Adrenal gland (tissue), 12 donors: Measurements from ENCODE around the gene XG. TPM values are rescaled to one million over a fixed set of nuclear protein-coding genes. Genes with fewer than 3 reads are reported as not detected.
"Not testable (repeated sequence)": the region's sequence is repeated elsewhere in the genome, so short reads cannot be mapped to it uniquely, and the experiment has no call there.

Experiments used
- DNase-seq, 7 donors: peaks; one replicate each; pipeline ENCODE4 v3.0.0-alpha.2; 2019 to 2020
- H3K27ac ChIP-seq, 5 donors: fragments of 200-600 bp; sonication (generic) in 4 of 5; 1 replicate in 3 of 5; 2 replicates in 2 of 5; pipeline versions ENCODE4 v1.5.1 to v1.8.0; 2016 to 2020; ENCODE audit warnings: mild to moderate bottlenecking in 1 of 5
- H3K27me3 ChIP-seq: fragments of 200-600 bp; 2 replicates; pipeline ENCODE4 v1.8.0; 2021
- H3K36me3 ChIP-seq, 2 donors: fragments of 200-600 bp; replicated peaks in 1 of 2; 1 replicate in 1 of 2; 2 replicates in 1 of 2; pipeline versions ENCODE4 v1.5.1 to v1.8.0; 2018 to 2022
- H3K4me1 ChIP-seq, 2 donors: fragments of 200-600 bp; replicated peaks in 1 of 2; 1 replicate in 1 of 2; 2 replicates in 1 of 2; pipeline versions ENCODE4 v1.5.1 to v1.8.0; 2018 to 2021
- H3K4me3 ChIP-seq, 4 donors: fragments of 200-600 bp; sonication (generic) in 3 of 4; one replicate each; pipeline ENCODE4 v1.5.1; 2016 to 2018
- H3K9me3 ChIP-seq, 3 donors: fragments of 200-600 bp; sonication (generic) in 1 of 3; replicated peaks in 1 of 3; 1 replicate in 2 of 3; 2 replicates in 1 of 3; pipeline versions ENCODE4 v1.5.1 to v1.8.0; 2016 to 2021
- POLR2A ChIP-seq, 2 donors: fragments of 450-650 bp; IDR thresholded peaks; one replicate each; pipeline ENCODE4 v1.6.1; 2017; ENCODE audit warnings: antibody characterized with exemption in 2 of 2, mild to moderate bottlenecking in 2 of 2, moderate library complexity in 1 of 2
- WGBS, 4 donors: extraction: QIAGEN DNeasy Blood & Tissue Kit in 2 of 4; methylation state at CpG; one replicate each; pipeline versions ENCODE4 v1.1.5 to v1.1.7; 2013 to 2017; 5-methylcytosine and 5-hydroxymethylcytosine counted together
- intact Hi-C, 2 donors: fragments of 100-400 bp; cut with DNase I; formaldehyde crosslinking; loops; one replicate each; pipeline versions ENCODE4 v1.14.1 to v1.15.0; 2022 to 2023
- polyA plus RNA-seq, 3 donors: library from polyadenylated mRNA; stranded (reverse); fragments of 200-250 nt in 2 of 3; fragments of 350-450 nt in 1 of 3; fragmentation: Illumina TruSeq in 1 of 3; extraction: RNeasy Lipid Tissue Mini Kit (QIAGEN cat#74804) in 1 of 3; gene quantifications; one replicate each; pipeline ENCODE4 v1.2.3, GENCODE V29; 2013 to 2014
- total RNA-seq, 9 donors: library from RNA; depleted of rRNA in 4 of 9; stranded (reverse); fragments of >200 nt in 4 of 9; fragments of 120-200 nt in 1 of 9; fragmentation: NEBNext Ultra II Directional in 1 of 9; extraction: Animal tissue kit (Norgen Biotek cat#: 25700) in 1 of 9; gene quantifications; one replicate each; pipeline versions ENCODE4 v1.1.0 to v1.2.4, GENCODE V29; 2013 to 2023
- TF ChIP-seq, protein P1 (sequence below), 6 experiments: fragments of 450-650 bp in 4 of 6; fragments of 200-600 bp in 2 of 6; sonication (generic) in 1 of 6; IDR thresholded peaks; 1 replicate in 5 of 6; 2 replicates in 1 of 6; pipeline versions ENCODE4 v1.5.1 to v1.8.0; 2016 to 2021; ENCODE audit warnings: antibody characterized with exemption in 6 of 6, mild to moderate bottlenecking in 2 of 6, moderate library complexity in 1 of 6
- donor health status: healthy with polysubstance abuse.
- donor health status: Bipolar disorder and iron deficiency.
- donor health status: DM: yes; HTN: yes; CAD: no.
- donor health status: DM: no; HTN: no; CAD: no.
- donor health status: DM: no; HTN: no; CAD: no.
- donor health status: DM: yes; HTN: yes; CAD: no.

Gene XG
- total and polyA plus RNA-seq, 12 donors: 0.06 to 0.07 TPM; not detected in 10

DNA sequence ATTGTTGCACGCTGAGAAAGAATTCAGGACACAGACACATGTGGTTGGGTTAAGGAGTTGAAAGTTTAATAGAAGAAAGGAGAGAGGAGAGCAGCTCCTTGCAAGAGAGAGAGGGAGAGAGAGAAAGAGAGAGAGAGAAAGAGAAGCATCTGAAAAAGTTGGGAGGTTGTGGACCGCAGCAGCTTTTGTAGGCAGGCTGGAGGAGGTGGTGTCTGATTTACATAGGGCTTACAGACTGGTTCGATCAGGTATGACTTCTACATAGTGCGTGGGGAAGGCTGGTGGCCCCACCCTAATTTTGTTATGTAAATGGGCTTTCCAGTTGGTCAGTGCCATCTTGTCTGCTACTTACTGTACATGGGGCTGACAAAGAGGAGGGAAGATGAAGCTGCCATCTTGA is 49.4 kb downstream of the XG start:
- H3K4me3 ChIP-seq: no peak overlapping the region
- intact Hi-C loops: no loop called here
- 80 to 86% (median 83%) methylated on average over 4 of the region's 4 CpGs for WGBS, 4 donors
- TF ChIP-seq, protein P1, sequence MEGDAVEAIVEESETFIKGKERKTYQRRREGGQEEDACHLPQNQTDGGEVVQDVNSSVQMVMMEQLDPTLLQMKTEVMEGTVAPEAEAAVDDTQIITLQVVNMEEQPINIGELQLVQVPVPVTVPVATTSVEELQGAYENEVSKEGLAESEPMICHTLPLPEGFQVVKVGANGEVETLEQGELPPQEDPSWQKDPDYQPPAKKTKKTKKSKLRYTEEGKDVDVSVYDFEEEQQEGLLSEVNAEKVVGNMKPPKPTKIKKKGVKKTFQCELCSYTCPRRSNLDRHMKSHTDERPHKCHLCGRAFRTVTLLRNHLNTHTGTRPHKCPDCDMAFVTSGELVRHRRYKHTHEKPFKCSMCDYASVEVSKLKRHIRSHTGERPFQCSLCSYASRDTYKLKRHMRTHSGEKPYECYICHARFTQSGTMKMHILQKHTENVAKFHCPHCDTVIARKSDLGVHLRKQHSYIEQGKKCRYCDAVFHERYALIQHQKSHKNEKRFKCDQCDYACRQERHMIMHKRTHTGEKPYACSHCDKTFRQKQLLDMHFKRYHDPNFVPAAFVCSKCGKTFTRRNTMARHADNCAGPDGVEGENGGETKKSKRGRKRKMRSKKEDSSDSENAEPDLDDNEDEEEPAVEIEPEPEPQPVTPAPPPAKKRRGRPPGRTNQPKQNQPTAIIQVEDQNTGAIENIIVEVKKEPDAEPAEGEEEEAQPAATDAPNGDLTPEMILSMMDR (IDR thresholded peaks at IDR 0.05): no peak
- no peak for TF ChIP-seq POLR2A (IDR thresholded peaks at IDR 0.05)
- H3K27ac ChIP-seq: no peak overlapping the region
- H3K9me3 ChIP-seq: no peaks in the 10 kb centered on the region
- no peaks in the 10 kb centered on the region for H3K36me3 ChIP-seq
- H3K4me1 ChIP-seq: no peaks in the 10 kb centered on the region
- no peak for DNase-seq
- H3K27me3 ChIP-seq: no peaks in the 10 kb centered on the region

DNA sequence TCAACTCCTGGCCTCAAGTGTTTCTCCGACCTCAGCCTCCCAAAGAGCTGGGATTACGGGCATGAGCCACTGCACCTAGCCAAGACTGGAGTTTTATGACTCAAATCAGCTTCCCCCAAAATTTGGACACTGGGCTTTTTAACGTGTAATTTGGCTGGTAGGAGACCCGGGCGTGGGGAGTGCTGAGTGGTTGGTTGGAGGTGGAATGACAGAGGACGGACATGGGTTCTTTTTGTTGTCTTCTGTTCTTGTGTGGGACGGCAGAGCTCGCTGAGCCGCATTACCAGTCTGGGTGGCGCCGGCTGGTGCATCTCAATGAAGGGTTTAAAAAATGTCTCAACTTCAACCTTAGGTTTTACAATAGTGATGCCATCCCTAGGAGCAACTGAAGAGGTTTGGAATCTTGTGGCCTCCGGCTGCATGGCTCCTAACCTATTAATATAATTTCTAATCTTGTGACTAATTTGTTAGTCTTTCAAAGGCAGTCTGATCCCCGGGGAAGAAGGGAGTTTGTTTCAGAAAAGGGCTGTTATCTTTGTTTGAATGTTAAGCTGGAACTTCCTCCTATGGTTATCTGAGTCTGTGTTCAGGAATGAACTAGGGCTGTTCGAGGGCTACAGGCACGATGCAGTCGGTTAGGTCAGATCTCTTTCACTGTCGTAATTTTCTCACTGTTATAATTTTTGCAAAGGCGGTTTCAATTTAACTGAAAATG is 50.7 kb downstream of the XG start:
- 64 to 80% (median 69%) methylated on average over 16 to 18 of the region's 18 CpGs for WGBS, 4 donors
- DNase-seq, intact Hi-C loops: not testable (repeated sequence)

DNA sequence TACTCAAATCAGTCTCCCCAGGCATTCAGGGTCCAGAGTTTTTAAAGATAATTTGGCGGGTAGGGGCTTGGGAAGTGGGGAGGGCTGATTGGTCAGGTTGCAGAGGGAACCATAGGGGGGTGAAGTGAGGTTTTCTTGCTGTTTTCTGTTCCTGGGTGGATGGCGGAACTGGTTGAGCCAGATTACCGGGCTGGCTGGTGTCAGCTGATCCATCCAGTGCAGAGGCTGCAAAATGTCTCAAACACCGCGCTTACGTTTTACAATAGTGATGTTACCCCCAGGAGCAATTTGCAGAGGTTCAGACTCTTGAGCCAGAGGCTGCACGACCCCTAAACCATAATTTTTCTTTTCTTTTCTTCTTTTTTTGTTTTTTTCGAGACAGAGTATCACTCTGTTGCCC is 51.6 kb downstream of the XG start:
- intact Hi-C loops, H3K4me1 ChIP-seq, H3K4me3 ChIP-seq, H3K36me3 ChIP-seq, DNase-seq, H3K27ac ChIP-seq, H3K27me3 ChIP-seq, H3K9me3 ChIP-seq: not testable (repeated sequence)
- 68 to 85% (median 78%) methylated on average over 8 of the region's 8 CpGs for WGBS, 4 donors

More for the DNA sequence above, 50.7 kb downstream of the XG start:
- not testable (repeated sequence) for H3K36me3 ChIP-seq, H3K27ac ChIP-seq, H3K27me3 ChIP-seq, H3K4me3 ChIP-seq, H3K9me3 ChIP-seq, H3K4me1 ChIP-seq

DNA sequence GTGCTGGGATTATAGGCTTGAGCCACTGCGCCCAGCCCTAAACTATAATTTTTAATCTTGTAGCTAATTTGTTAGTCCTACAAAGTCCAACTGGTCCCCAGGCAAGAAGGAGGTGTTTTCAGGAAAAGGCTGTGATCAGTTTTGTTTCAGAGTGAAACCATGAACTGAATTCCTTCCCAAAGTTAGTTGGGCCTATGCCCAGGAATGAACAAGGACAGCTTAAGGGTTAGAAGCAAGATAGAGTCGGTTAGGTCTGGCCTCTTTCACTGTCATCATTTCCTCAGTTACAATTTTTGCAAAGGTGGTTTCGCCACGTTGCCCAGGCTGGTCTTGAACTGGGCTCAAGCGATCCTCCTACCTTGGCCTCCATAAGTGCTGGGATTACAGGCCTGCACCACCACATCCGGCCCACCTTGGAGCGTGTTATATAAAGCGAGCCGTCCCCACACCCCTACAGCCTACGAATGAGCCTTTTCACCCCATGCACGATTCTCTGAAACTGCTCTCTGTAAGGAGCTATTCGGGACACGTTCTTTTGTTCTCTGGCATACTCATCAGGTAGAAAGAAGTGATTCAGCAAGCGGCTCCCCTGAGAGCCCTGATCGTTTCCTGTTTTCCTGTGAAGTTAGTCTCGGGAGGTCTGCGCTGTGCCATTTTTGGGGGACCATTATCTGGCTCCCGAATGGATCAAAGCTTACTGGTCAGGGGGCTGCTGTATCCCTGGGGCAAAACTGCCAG is 52.4 kb downstream of the XG start:
- WGBS, 4 donors: 73 to 86% (median 78%) methylated on average over 7 to 16 of the region's 18 CpGs
- H3K4me3 ChIP-seq, intact Hi-C loops, H3K27me3 ChIP-seq, H3K9me3 ChIP-seq, H3K27ac ChIP-seq, DNase-seq, H3K36me3 ChIP-seq, H3K4me1 ChIP-seq: not testable (repeated sequence)

DNA sequence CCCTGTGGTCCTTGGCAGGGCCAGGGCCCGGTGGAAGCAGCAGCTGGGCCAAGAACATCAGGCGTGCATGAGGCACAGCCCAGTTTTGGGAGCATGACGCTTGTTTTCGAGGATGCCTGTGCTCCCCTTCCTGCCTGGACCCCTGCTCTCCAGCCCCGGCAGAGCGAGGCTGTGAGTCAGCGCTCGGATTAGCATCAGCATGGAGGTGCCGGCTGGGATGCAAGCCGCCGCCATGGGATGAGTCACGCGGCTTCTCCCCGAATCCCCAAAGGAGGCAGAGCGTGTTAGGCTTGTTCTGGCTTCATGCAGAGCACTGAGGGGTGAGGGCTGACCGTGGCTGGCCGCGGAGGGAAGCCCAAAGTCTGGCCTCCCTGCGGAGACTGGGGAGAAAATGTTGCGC is 53.0 kb downstream of the XG start:
- DNase-seq, H3K4me1 ChIP-seq, H3K27me3 ChIP-seq, intact Hi-C loops, H3K4me3 ChIP-seq, H3K36me3 ChIP-seq, H3K9me3 ChIP-seq, H3K27ac ChIP-seq: not testable (repeated sequence)
- 77 to 100% (median 84%) methylated on average over 5 to 20 of the region's 20 CpGs for WGBS, 4 donors

DNA sequence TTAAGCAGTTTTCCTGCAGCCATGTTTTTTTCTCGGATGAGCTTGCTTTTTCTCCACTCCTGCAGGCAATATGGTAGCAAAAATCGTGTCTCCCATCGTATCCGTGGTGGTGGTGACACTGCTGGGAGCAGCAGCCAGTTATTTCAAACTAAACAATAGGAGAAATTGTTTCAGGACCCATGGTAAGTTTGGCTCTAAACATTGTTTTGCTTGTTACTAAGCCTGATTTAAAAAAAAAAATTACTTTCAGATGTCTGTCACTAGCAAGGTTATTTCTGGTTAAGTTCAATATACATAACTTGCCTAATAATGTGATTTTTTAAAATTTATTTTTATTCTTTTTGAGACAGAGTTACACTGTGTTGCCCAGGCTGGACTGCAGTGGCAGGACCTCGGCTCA is 59.4 kb downstream of the XG start:
- no peak for TF ChIP-seq POLR2A (IDR thresholded peaks at IDR 0.05)
- TF ChIP-seq, protein P1 (IDR thresholded peaks at IDR 0.05): no peak
- intact Hi-C loops: no loop called here
- Histone ChIP-seq H3K27ac (no peak overlapping the region), H3K9me3 (no peaks in the 10 kb centered on the region), H3K4me1 (no peaks in the 10 kb centered on the region), H3K27me3 (no peaks in the 10 kb centered on the region), H3K4me3 (no peak overlapping the region), H3K36me3 (no peaks in the 10 kb centered on the region)
- DNase-seq: no peak
- WGBS, 4 donors: 72 to 84% (median 75%) methylated on average over 5 of the region's 5 CpGs
